ENCODE measurements around the gene NIP7.
"Not testable (repeated sequence)": the region's sequence is repeated elsewhere in the genome, so short reads cannot be mapped to it uniquely, and the experiment has no call there.

Gene NIP7

GRCh38 chr16:69345923-69346322 lies 6.4 kb downstream of the NIP7 start:
- DNase-seq (ENCODE audit: low read depth): no peak

- DNase-seq (ENCODE audit: low read depth): no peak
Measured at GRCh38 chr16:69346683-69347082, 7.1 kb downstream of the NIP7 start.

GRCh38 chr16:69348222-69348621 lies 8.7 kb downstream of the NIP7 start:
- DNase-seq (ENCODE audit: low read depth): no peak

GRCh38 chr16:69349536-69349935 lies 10.0 kb downstream of the NIP7 start:
- DNase-seq (ENCODE audit: low read depth): no peak

- DNase-seq (ENCODE audit: low read depth): no peak
Measured at GRCh38 chr16:69350536-69351133, 11.1 kb downstream of the NIP7 start.

- no peak for DNase-seq (ENCODE audit: low read depth)
Measured at GRCh38 chr16:69351309-69352027, 11.9 kb downstream of the NIP7 start, which contains the start of gene TMED6. TSS of gene TMED6 (minus strand) at chr16:69351786. CDS start at chr16:69351753, 33 bp downstream.

- not testable (repeated sequence) for DNase-seq (ENCODE audit: low read depth)
Measured at GRCh38 chr16:69360070-69360469, 20.5 kb downstream of the NIP7 start.

GRCh38 chr16:69363281-69363717 lies 23.7 kb downstream of the NIP7 start:
- no peak for DNase-seq (ENCODE audit: low read depth)

- no peak for DNase-seq (ENCODE audit: low read depth)
Measured at GRCh38 chr16:69364088-69364487, 24.5 kb downstream of the NIP7 start.

GRCh38 chr16:69365901-69366300 lies 26.3 kb downstream of the NIP7 start:
- DNase-seq (ENCODE audit: low read depth): no peak

- DNase-seq (ENCODE audit: low read depth): no peak
Measured at GRCh38 chr16:69366431-69366830, 26.9 kb downstream of the NIP7 start.

GRCh38 chr16:69367980-69368379 lies 28.4 kb downstream of the NIP7 start:
- DNase-seq (ENCODE audit: low read depth): no peak

- DNase-seq (ENCODE audit: low read depth): no peak
Measured at GRCh38 chr16:69368866-69369265, 29.3 kb downstream of the NIP7 start.

- no peak for DNase-seq (ENCODE audit: low read depth)
Measured at GRCh38 chr16:69371564-69371963, 32.0 kb downstream of the NIP7 start.

GRCh38 chr16:69373019-69373418 lies 33.4 kb downstream of the NIP7 start:
- DNase-seq (ENCODE audit: low read depth): no peak

- no peak for DNase-seq (ENCODE audit: low read depth)
Measured at GRCh38 chr16:69376393-69377059, 37.0 kb downstream of the NIP7 start.

- DNase-seq (ENCODE audit: low read depth): no peak
Measured at GRCh38 chr16:69378036-69378435, 38.5 kb downstream of the NIP7 start.

GRCh38 chr16:69378760-69379159 lies 39.2 kb downstream of the NIP7 start:
- DNase-seq (ENCODE audit: low read depth): no peak

- DNase-seq (ENCODE audit: low read depth): no peak
Measured at GRCh38 chr16:69381231-69381630, 41.7 kb downstream of the NIP7 start.

- no peak for DNase-seq (ENCODE audit: low read depth)
Measured at GRCh38 chr16:69382421-69382820, 42.8 kb downstream of the NIP7 start.

- no peak for DNase-seq (ENCODE audit: low read depth)
Measured at GRCh38 chr16:69384974-69385373, 45.4 kb downstream of the NIP7 start.

GRCh38 chr16:69386596-69386995 lies 47.0 kb downstream of the NIP7 start:
- DNase-seq (ENCODE audit: low read depth): no peak

All from stimulated activated CD8-positive, alpha-beta memory T cell treated with anti-CD3 and anti-CD28 coated beads, Interleukin-15, amount 100 ng/mL, for 1 hour (primary cell).